ENCODE data around the gene FBRS.
A peak's percentile ranks its signal among the peaks of the same experiment; 100 is the strongest.
"Not testable (repeated sequence)": the region's sequence is repeated elsewhere in the genome, so short reads cannot be mapped to it uniquely, and the experiment has no call there.

FBRS gene

DNA sequence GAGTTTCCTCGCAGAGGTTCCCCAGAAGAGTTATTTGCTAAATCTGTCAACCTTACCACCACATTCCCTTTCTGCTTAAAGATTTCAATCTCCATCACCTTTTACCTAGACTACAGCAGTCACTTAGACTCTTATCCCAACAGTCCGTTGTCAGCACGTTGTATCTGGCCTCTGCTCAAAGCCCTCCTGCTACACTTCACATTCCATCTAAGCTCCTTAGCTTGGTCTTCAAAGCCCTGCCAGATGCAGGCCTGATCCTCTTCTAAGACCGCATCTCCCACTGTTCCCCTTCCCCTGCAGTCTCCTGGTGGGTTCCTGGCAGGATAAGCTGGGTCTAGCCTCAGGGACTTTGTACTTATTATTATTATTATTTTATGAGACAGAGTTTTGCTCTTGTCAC, 30.5 kb downstream of the FBRS start:
- no peak overlapping the region for H3K27ac ChIP-seq (ENCODE audit: low read depth, low read length)
- no peaks in the 10 kb centered on the region for H3K36me3 ChIP-seq (ENCODE audit: control insufficient read depth, insufficient read depth, low read length)
- H3K4me1 ChIP-seq (ENCODE audit: control insufficient read depth, insufficient read depth, low read length): peaks cover 11% of the 10 kb centered on the region
- no peak overlapping the region for H3K9ac ChIP-seq (ENCODE audit: low read length)
- no peak overlapping the region for H3K4me3 ChIP-seq (ENCODE audit: low read depth, low read length)
- no peaks in the 10 kb centered on the region for H3K9me3 ChIP-seq (ENCODE audit: control insufficient read depth, insufficient read depth, low read depth, low read length)
- H3K27me3 ChIP-seq (ENCODE audit: control insufficient read depth, insufficient read depth, low read length): peaks cover 100% of the 10 kb centered on the region

DNA sequence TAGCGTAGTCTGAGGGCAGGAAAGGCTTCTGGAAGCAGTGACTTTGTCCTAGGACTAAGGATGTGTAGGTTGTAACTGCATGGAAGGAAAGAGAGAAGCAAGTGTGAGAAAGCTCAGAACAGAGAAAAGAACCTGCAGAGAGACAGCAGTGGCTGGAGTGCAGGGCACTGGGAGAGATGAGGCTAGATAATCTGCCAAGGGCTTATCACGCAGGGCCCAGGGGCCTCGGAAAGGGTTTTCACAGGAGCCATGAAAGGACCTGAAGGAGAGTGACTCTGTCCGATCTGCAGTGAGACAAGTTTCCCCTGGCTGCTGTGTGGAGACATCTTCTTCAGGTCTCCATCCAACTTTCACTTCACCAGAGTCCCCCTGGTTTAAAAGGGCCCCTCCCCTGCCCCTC, 33.7 kb downstream of the FBRS start:
- Histone ChIP-seq H3K4me1 (ENCODE audit: control insufficient read depth, insufficient read depth, low read length) (peaks cover 11% of the 10 kb centered on the region), H3K9ac (ENCODE audit: low read length) (no peak overlapping the region), H3K9me3 (ENCODE audit: control insufficient read depth, insufficient read depth, low read depth, low read length) (no peaks in the 10 kb centered on the region), H3K4me3 (ENCODE audit: low read depth, low read length) (peak overlapping the region; percentile 26; the same call in 1 of the 2 replicates), H3K27ac (ENCODE audit: low read depth, low read length) (no peak overlapping the region), H3K27me3 (ENCODE audit: control insufficient read depth, insufficient read depth, low read length) (peaks cover 96% of the 10 kb centered on the region), H3K36me3 (ENCODE audit: control insufficient read depth, insufficient read depth, low read length) (no peaks in the 10 kb centered on the region)

DNA sequence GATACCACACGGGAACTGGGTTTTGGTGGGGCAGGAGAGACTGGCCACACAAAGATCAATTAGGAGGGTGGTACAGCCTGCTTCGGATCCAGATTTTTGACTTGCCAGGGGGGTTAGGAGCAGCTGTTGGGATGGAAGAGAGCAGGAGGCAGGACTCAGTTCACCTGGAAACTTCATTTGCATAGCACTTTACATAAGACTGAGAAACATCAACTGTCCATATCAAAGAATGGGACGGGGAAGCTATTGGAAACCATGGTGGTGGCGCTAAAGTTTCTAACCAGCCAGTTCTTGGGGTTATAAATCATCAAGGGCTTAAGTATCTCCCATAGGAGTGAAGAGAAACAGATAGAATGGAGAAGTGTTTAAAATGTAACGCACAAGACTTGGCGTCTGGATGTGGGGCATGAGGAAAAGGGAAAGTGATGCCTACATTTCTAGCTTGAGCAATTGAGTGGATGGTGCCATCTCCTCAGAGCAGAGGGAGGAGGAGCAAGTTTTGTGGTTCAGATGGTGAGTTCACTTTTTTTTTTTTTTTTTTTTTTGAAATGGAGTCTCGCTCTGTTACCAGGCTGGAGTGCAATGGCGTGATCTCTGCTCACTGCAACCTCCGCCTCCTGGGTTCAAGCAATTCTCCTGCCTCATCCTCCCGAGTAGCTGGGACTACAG, 34.3 kb downstream of the FBRS start:
- H3K27me3 ChIP-seq (ENCODE audit: control insufficient read depth, insufficient read depth, low read length): peaks cover 96% of the 10 kb centered on the region
- H3K27ac ChIP-seq (ENCODE audit: low read depth, low read length): no peak overlapping the region

DNA sequence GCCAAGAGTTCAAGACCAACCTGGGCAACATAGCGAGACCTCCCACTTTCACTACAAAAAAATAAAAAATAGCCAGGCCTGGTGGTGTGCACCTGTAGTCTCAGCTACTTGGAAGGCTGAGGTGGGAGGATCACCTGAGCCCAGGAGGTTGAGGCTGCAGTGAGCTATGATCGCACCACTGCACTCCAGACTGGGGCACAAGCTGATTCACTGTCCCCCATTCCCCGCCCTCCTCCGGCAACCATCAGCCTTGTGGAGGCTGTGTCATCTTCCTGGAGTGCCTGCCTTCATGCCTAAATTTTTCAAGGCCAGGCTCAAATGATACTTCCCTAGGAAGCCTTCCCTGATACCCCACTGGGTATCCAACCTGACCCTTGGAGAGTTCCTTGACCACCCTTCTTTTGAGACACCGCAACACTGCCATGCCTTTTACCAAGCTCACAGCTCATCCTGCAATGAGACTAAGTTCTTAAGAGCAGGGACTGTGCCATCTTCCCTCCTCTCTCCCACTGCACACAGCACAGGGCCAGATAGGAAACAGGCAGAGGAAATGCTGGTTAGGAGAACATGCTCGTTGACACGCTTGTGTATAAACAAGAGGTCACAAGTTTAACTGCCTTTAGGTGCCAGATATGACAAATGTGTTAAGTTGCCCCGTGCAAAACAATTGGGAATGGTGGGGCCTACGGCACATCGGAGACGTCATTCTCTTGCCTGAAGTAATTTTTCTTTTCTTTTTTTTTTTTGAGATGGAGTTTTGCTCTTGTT, 36.9 kb downstream of the FBRS start:
- H3K9me3 ChIP-seq (ENCODE audit: control insufficient read depth, insufficient read depth, low read depth, low read length): no peaks in the 10 kb centered on the region
- H3K4me1 ChIP-seq (ENCODE audit: control insufficient read depth, insufficient read depth, low read length): peaks cover 20% of the 10 kb centered on the region
- peaks cover 5% of the 10 kb centered on the region for H3K36me3 ChIP-seq (ENCODE audit: control insufficient read depth, insufficient read depth, low read length)
- no peak overlapping the region for H3K9ac ChIP-seq (ENCODE audit: low read length)
- H3K4me3 ChIP-seq (ENCODE audit: low read depth, low read length): no peak overlapping the region
- no peak overlapping the region for H3K27ac ChIP-seq (ENCODE audit: low read depth, low read length)
- peaks cover 73% of the 10 kb centered on the region for H3K27me3 ChIP-seq (ENCODE audit: control insufficient read depth, insufficient read depth, low read length)

More for the DNA sequence above, 34.3 kb downstream of the FBRS start:
- Histone ChIP-seq H3K9me3 (ENCODE audit: control insufficient read depth, insufficient read depth, low read depth, low read length) (no peaks in the 10 kb centered on the region), H3K9ac (ENCODE audit: low read length) (no peak overlapping the region), H3K4me1 (ENCODE audit: control insufficient read depth, insufficient read depth, low read length) (peaks cover 14% of the 10 kb centered on the region), H3K36me3 (ENCODE audit: control insufficient read depth, insufficient read depth, low read length) (no peaks in the 10 kb centered on the region), H3K4me3 (ENCODE audit: low read depth, low read length) (peak overlapping the region; percentile 42; the same call in 1 of the 2 replicates)

DNA sequence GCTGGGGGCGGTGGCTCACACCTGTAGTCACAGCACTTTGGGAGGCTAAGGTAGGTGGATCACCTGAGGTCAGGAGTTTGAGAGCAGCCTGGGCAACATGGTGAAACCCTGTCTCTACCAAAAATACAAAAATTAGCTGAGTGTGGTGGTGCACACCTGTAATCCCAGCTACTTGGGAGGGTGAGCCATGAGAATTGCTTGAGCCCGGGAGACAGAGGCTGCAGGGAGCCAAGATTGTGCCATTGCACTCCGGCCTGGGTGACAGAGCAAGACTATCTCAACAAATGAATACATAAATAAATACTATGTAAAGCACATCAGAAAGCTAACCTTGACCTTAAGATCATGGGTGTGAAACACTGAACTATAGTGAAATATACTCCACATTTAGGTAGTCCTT, 38.4 kb downstream of the FBRS start:
- not testable (repeated sequence) for H3K9me3 ChIP-seq (ENCODE audit: control insufficient read depth, insufficient read depth, low read depth, low read length); H3K9ac ChIP-seq (ENCODE audit: low read length); H3K4me3 ChIP-seq (ENCODE audit: low read depth, low read length); H3K27ac ChIP-seq (ENCODE audit: low read depth, low read length)
- Histone ChIP-seq H3K27me3 (ENCODE audit: control insufficient read depth, insufficient read depth, low read length) (peaks cover 58% of the 10 kb centered on the region), H3K4me1 (ENCODE audit: control insufficient read depth, insufficient read depth, low read length) (peaks cover 19% of the 10 kb centered on the region), H3K36me3 (ENCODE audit: control insufficient read depth, insufficient read depth, low read length) (peaks cover 20% of the 10 kb centered on the region)

DNA sequence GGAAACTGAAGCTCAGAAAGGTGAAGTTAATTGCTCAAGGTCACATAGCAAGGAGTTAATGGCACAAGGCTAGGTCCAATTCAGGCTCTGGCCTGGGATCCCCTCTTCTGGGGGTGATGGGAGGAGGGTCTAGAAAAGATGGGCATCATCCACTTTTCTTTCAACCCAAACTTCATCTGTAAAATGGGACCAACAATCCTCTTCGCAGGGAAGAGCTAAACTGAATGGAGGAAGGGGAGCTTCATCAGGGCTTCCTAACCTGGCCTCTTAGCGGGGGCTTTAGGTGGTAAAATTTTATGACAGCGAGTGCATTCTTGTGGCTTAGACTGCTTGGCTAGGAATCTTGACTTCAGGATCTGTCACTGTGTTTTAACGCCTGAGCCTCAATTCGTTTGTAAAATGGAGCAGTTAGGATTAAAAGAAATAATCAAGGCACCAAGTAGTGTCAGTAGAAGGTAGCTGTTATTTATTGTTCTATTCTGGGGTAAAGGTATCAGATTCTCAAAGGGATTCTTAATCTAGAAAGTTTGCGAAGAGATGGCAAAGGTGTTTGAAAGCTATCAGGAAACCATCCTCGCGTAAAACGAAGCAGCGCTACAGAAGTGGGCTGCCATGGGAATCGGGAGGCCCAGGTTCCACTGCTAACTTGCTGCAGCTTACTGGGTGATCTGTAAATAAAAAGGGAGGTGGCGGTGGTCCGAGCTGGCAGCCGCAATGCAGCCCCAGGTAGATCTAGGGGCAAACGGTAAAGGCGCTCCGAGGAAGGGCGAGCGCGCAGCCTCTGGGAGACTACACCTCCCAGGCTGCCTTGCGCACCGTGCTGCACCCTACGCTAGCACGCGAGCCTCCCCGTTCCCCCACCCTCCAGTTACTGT, 39.3 kb downstream of the FBRS start:
- no peaks in the 10 kb centered on the region for H3K9me3 ChIP-seq (ENCODE audit: control insufficient read depth, insufficient read depth, low read depth, low read length)
- H3K27me3 ChIP-seq (ENCODE audit: control insufficient read depth, insufficient read depth, low read length): peaks cover 49% of the 10 kb centered on the region
- H3K27ac ChIP-seq (ENCODE audit: low read depth, low read length): peak overlapping the region; percentile 99
- peak overlapping the region; percentile 96 for H3K4me3 ChIP-seq (ENCODE audit: low read depth, low read length)
- peaks cover 11% of the 10 kb centered on the region for H3K4me1 ChIP-seq (ENCODE audit: control insufficient read depth, insufficient read depth, low read length)
- peaks cover 26% of the 10 kb centered on the region for H3K36me3 ChIP-seq (ENCODE audit: control insufficient read depth, insufficient read depth, low read length)
- peak overlapping the region; percentile 98 for H3K9ac ChIP-seq (ENCODE audit: low read length)

DNA sequence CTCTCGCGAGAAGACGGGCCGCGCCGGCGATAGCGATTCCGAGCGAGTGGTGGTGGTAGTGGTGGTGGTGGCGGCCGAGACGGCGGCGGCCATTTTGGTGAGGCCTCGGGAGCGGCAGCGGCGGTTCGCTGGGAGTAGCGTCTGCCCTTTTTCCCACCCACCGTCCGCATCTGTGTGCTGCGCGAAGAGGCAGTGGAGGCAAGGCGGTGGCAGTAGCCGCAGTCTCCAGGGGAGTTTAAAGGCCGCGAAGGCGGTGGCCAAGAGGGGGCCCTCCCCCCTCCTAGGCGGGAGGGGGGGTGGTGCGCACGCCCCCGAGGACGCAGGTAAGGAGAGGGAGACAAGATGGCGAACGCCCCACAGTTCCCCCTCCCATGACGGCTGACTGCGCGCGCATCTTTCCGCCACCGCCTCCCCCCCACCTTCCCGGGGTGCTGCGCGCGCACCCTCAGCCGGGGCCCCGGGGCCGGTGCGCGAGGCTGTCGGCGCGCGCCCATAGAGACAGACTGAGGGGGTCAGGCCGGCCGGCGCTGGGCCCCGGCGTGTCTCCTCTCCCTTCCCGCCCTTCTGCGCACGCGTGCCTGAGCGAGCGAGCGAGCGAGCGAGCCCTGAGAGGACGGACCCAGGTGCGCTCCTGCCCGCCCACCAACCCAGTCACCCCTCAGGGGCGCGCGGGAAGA, 40.0 kb downstream of the FBRS start:
- Histone ChIP-seq H3K4me3 (ENCODE audit: low read depth, low read length) (peak overlapping the region; percentile 96), H3K27me3 (ENCODE audit: control insufficient read depth, insufficient read depth, low read length) (peaks cover 42% of the 10 kb centered on the region), H3K9me3 (ENCODE audit: control insufficient read depth, insufficient read depth, low read depth, low read length) (no peaks in the 10 kb centered on the region), H3K4me1 (ENCODE audit: control insufficient read depth, insufficient read depth, low read length) (peaks cover 8% of the 10 kb centered on the region), H3K27ac (ENCODE audit: low read depth, low read length) (peak overlapping the region; percentile 99), H3K9ac (ENCODE audit: low read length) (peak overlapping the region; percentile 98), H3K36me3 (ENCODE audit: control insufficient read depth, insufficient read depth, low read length) (peaks cover 34% of the 10 kb centered on the region)

DNA sequence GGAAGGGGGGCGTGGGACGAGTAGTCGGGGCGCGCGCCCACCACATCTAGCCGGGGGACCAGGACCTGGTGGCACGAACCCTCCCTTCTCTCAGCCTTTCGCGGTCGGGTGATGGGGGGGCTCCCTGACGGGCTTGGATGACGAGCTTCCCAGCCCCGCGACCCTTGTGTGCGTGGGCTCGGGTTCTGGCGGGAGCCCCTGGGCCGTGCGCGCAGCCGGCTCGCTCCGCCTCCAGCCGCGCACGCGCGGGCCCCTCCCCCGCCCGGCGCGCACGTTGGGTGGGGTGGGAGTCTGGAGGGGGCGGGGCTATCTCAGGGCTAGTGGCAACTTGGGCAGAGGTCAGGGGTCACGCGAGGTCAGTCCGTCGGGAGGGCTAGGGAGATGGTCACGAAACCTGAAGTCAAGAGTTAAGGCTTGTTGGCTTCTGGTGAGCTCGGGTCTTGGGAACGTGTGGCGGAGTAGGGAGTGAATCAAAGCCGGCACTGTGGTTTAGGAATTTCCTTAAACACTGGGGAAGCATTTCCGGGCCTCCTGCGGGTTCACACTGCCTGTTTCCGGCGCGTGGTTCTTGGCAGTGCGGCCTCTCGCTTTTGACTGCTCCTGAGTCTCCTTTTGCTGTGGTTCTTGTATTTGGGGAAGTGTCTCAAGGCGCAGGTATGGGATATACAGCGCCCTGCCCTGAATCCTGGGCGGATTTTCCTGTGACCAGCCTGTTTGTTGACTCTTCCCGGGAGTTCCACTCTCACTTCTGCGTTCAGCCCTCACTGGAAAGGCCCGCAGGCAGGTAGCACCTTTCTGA, 40.8 kb downstream of the FBRS start, which contains the start of gene SRCAP:
TSS of gene SRCAP (plus strand) at position 356 of the 799 bp plus-strand sequence. CDS start 1,654 bp downstream, outside the sequence.
- Histone ChIP-seq H3K9ac (ENCODE audit: low read length) (peak within 1 kb of the TSS; percentile 98), H3K4me3 (ENCODE audit: low read depth, low read length) (peak within 1 kb of the TSS; percentile 96), H3K27ac (ENCODE audit: low read depth, low read length) (peak within 1 kb of the TSS; percentile 99), H3K27me3 (ENCODE audit: control insufficient read depth, insufficient read depth, low read length) (peaks cover 34% of the 10 kb centered on the region), H3K4me1 (ENCODE audit: control insufficient read depth, insufficient read depth, low read length) (peaks cover 8% of the 10 kb centered on the region), H3K9me3 (ENCODE audit: control insufficient read depth, insufficient read depth, low read depth, low read length) (no peaks in the 10 kb centered on the region), H3K36me3 (ENCODE audit: control insufficient read depth, insufficient read depth, low read length) (peaks cover 39% of the 10 kb centered on the region)

DNA sequence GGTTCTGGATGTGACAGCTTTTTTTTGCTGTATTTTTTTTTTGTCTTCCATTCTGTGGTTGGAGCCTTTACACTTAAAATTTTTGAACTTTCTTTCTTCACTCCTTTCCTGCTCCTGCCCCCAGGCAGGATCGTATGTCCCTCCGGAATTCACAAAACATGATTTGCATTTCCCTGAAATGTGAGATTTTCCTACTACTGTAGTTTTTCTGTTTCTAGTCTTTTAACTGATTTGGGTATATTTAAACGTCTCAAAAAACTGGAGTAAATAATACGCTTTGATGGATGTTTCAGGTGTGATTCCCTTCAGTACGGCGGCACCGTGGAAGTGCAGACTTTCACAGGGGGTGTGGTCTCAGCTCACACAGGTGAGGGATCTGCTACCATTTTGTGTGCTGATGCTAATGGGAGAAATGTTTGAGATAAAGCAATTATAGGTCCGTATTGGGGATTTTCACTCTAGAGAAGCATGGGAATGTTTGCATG, 41.4 kb downstream of the FBRS start:
- Histone ChIP-seq H3K9me3 (ENCODE audit: control insufficient read depth, insufficient read depth, low read depth, low read length) (no peaks in the 10 kb centered on the region), H3K36me3 (ENCODE audit: control insufficient read depth, insufficient read depth, low read length) (peaks cover 46% of the 10 kb centered on the region), H3K4me1 (ENCODE audit: control insufficient read depth, insufficient read depth, low read length) (peaks cover 8% of the 10 kb centered on the region), H3K27ac (ENCODE audit: low read depth, low read length) (peak overlapping the region; percentile 99; the same call in 1 of the 2 replicates), H3K9ac (ENCODE audit: low read length) (peak overlapping the region; percentile 98), H3K4me3 (ENCODE audit: low read depth, low read length) (peak overlapping the region; percentile 96), H3K27me3 (ENCODE audit: control insufficient read depth, insufficient read depth, low read length) (peaks cover 29% of the 10 kb centered on the region)

Data from HUES6 (cell line).